Measurements from ENCODE around the gene NXN.
"Not testable (repeated sequence)": the region's sequence is repeated elsewhere in the genome, so short reads cannot be mapped to it uniquely, and the experiment has no call there.

The NXN gene

GRCh38 chr17:953767-954166 is 25.8 kb downstream of the NXN start:
- no peak for DNase-seq (ENCODE audit: low read depth)

- not testable (repeated sequence) for DNase-seq (ENCODE audit: low read depth)
Observed at GRCh38 chr17:952592-952991, 27.0 kb downstream of the NXN start.

- no peak for DNase-seq (ENCODE audit: low read depth)
Observed at GRCh38 chr17:951325-952132, 28.0 kb downstream of the NXN start.

DNA sequence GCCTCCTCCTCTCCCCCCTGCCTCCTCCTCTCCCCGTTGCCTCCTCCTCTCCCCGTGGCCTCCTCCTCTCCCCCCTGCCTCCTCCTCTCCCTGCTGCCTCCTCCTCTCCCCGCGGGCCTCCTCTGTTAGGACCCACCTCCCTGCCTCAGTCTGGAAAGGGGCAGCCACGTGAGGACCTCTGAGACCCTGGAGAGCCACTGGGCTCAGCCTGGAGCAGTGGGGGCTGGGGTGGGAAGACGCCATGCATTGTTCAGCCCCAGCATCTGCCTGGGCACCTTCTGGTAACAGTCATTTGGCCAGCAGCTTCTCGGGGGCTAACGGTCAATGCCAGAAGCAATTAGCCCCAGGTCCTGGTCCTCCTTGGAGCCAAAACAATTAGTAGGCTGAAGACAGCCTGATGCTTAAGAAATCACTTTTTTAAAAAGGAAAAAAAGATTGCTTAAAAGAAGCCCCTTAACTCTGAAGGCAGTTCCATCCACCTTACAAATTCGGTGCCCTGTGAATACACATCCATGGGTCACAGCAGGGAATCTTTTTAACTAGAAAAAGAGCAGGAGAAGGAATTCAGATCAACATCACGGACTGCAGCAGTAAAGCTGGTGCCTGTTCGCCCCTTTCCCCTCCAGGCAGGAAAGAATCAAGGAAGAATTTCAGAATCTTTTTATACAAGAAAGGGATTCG is 29.8 kb downstream of the NXN start:
- no peak for DNase-seq (ENCODE audit: low read depth)

GRCh38 chr17:948284-948852 is 31.2 kb downstream of the NXN start:
- DNase-seq (ENCODE audit: low read depth): no peak

GRCh38 chr17:946510-947236 is 32.9 kb downstream of the NXN start:
- DNase-seq (ENCODE audit: low read depth): no peak

GRCh38 chr17:945672-946071 is 33.9 kb downstream of the NXN start:
- no peak for DNase-seq (ENCODE audit: low read depth)

- no peak for DNase-seq (ENCODE audit: low read depth)
Observed at GRCh38 chr17:944266-944826, 35.2 kb downstream of the NXN start.

DNA sequence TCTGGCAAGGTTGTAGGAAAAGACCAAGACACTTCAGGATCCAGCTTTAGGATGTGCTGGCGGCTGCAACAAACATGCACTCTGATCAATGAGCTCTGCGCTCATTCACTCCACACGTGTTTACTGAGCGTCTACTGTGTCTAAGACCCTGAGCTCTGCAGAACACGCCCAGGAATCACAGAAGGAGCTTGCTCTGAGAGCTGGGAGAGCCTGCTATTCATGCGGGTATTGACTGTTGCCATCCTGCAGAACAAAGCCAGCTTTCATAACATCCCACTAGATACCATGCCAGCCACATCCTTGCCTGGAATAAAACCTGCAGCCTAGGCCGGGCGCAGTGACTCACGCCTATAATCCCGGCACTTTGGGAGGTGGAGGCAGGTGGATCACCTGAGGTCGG is 44.1 kb downstream of the NXN start:
- DNase-seq (ENCODE audit: low read depth): no peak

- no peak for DNase-seq (ENCODE audit: low read depth)
Observed at GRCh38 chr17:933312-934073, 46.1 kb downstream of the NXN start.

- no peak for DNase-seq (ENCODE audit: low read depth)
Observed at GRCh38 chr17:930258-930657, 49.3 kb downstream of the NXN start.

GRCh38 chr17:929586-929985 is 50.0 kb downstream of the NXN start:
- DNase-seq (ENCODE audit: low read depth): no peak

GRCh38 chr17:927611-928461 is 51.7 kb downstream of the NXN start:
- DNase-seq (ENCODE audit: low read depth): no peak

GRCh38 chr17:925817-926216 is 53.8 kb downstream of the NXN start:
- DNase-seq (ENCODE audit: low read depth): no peak

DNA sequence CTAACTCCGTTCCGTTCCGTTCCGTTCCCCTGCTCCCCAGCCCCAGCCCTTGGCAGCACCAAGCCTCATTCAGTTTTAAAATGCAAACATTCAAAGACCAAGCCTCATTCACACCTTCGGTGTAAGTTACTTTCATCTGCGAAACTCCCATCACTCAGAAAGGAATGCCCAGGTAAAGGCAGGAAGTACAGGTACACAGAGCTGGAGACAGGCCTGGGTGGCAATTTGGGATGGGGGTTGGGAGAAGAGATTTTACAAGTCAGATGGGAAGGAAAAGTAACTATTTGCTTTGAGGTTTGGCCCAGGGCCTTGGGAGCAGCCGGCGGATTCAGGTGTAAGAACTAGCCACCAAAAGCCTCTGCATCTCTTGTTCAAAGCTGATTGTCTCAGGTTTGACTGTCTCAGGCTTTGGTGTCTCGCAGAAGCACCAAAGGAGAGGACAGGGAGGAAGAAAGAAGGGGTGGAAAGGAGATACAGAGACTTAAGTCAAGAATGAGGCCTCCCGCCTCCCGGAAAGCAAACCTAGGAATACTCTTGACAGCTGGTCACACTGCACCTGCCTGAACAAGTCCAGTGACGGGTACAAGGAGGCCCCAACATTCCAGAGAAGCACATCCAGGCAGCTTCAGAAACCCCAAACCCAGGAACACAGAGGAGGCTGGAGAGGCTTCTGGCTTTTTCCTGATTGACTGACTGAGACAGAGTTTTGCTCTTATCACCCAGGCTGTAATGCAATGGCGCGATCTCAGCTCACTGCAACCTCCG is 54.7 kb downstream of the NXN start:
- no peak for DNase-seq (ENCODE audit: low read depth)

DNA sequence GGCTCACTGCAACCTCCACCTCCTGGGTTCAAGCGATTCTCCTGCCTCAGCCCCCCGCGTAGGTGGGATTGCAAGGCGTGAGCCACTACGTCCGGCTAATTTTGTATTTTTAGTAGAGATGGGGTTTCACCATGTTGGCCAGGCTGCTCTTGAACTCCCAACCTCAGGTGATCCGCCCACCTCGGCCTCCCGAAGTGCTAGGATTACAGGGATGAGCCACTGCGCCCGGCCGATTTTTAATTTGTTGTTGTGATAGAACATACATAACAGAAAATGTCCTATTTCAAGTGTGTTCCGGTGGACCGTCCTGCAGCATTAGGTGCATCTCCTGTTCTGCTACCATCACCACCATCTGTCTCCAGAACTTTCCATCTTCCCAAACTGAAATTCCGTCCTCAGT is 55.3 kb downstream of the NXN start:
- not testable (repeated sequence) for DNase-seq (ENCODE audit: low read depth)

DNA sequence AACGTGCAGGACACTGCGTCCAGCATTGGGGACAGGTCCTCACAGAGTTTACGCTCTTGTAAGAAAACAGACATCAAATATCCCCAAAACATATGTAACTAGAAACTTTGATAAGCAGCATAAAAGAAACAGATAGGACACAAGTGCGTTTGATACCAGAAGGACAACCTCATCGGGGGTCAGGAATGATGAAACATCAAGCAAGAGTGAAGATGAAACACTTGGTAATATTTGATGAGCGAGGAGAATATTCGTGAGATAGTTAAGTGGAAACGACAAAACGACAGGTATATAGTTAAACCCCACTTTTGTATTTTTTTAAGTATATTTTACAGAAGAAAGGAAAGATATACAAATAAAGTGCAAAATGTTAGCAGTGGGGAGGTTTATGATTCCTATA is 55.9 kb downstream of the NXN start:
- DNase-seq (ENCODE audit: low read depth): no peak

DNA sequence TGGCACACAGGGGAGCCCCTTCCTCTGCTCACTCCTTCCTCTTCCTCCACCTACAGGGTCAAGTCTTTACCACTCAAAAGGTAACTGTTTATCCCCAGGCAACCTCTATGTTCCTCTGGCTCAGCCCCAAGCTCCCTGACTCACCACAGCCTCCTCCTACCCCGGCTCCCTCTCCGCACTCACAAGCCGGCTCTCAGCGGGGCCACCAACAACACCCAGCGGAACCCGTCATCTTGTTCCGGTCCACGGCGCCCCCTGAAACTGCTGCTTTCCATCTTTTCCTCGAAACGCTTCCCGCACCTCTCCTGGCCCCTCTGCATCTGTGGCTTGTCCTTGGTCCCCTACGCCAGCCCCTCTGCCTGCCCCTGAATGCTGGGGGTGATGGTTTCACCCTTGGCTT is 58.4 kb downstream of the NXN start:
- no peak for DNase-seq (ENCODE audit: low read depth)

DNA sequence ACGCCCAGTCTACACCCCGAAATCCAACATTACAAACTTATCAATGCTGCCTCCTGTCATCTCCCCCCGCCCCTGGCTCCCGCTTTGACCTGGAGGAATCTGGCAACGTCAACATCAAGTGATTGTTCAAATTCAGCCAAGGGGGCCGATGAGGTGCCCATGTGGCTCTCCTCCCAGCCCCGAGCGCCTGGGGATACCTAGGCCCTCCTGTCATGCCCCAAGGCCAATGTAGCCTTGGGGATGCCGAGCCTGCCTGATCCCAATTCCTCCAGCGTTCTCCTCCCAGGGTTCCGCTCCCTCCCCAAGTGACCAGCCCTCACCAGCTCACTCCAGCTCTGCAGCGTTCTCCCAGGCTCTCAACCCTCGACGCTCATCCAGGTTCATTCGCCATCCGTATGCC is 59.4 kb downstream of the NXN start:
- DNase-seq (ENCODE audit: low read depth): no peak
